DMS153 treated with DMSO at 0.1 percent for 48 hours (cell line): Measurements from ENCODE around the gene FER.
"Not testable (repeated sequence)": the region's sequence is repeated elsewhere in the genome, so short reads cannot be mapped to it uniquely, and the experiment has no call there.

Experiments
- DNase-seq: peaks from one replicate; lab custom pipeline; 2025; ENCODE audit not compliant: unreplicated experiment; lab: John Stamatoyannopoulos, UW

Gene FER

DNA sequence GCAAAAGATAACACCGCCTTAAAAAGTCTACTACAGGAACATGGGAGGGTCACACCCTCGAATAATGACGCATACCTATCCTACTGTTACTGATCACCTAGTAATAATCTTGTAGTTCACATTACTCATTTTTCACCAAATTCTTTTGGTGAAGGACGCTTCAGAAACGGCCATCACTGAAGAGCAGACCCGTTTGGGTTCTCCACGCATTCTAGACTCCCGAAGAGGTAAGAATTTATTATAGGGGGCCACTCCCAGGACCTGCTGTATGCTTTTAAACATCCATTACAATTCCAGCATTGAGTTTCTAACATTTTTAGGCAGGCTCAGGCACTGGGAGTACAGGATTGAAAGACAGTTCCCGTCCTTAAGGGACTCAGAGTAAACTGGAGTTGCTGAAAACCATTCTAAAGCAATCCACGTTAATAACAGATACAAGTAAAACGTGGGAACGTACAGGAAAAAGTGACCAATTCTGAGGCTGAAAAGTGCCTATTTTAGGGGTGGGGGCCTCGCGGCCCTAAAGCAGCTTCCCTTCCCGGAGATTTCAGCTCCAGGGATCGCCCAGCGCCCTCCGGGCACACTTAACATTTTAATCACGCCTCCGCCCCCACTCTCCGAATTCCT is at the start of gene FER:
TSS of gene FER (plus strand) at position 124 of the 627 bp plus-strand sequence. CDS start 50,286 bp downstream, outside the sequence.
- DNase-seq: no peak

DNA sequence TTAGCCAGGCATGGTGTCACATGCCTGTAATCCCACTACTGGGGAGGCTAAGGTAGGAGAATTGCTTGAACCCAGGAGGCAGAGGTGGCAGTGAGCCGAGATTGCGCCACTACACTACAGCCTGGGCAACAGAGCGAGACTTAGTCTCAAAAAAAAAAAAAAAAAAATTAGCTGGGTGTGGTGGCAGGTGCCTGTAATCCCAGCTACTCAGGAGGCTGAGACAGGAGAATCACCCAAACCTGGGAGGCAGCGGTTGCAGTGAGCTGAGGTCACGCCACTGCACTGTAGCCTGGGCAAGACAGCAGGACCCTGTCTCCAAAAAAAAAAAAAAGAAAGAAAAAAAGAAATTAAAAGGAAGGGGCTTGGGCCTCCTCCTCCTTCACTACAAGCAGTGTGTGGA is 47.3 kb upstream of the FER start:
- DNase-seq: not testable (repeated sequence)

DNA sequence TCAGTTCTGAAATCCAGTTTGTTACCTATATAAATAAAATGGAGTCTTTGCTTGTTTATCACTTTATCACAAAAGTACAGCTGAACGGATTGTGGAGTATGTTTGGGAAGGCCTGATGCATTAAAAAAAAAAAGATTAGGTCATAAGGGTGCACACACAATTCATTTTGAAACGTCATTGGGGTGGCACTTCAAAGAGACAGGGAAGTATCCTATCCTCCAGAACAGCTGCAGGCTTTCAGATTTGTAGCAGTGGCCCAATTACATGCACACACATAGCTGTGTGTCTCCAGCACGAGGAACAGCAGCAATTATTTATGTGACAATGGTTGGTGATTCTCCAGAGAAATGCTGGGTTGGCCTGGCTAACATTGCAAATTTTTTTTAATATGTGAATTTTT is 46.8 kb upstream of the FER start:
- peak; percentile 6 for DNase-seq

DNA sequence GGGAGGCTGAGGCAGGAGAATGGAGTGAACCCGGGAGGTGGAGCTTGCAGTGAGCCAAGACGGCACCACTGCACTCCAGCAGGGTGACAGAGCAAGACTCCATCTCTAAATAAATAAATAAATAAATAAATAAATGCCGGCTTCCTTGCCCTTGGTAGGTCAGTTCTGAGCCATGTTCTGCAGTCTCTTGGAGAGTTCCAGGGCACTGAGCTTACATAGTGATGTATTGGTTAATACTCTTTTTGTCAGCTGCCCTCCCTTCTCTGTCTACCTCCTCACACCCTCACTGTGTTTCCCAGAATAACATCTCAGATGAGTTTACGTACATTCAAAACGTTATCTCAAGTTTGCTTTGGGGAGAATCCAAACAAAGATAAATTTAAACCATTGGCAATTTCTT is 45.2 kb upstream of the FER start:
- no peak for DNase-seq

DNA sequence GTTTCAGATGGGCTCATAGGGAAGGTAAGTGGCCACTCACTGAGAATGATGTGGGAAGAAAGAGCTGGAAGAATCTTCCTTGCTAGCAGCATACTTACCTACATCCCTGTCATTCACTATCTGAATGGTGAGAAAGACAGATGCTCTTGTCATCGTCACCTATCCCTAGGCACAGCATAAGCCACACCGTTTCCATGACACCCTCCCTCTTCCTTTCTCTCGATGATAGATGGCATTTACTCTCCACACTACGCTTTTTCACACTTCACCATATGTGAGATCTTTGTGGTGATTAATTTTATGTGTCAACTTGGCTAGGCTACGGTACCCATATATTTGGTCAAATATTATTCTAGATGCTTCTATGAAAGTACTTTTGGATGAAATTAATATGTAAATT is 44.4 kb upstream of the FER start:
- DNase-seq: no peak

DNA sequence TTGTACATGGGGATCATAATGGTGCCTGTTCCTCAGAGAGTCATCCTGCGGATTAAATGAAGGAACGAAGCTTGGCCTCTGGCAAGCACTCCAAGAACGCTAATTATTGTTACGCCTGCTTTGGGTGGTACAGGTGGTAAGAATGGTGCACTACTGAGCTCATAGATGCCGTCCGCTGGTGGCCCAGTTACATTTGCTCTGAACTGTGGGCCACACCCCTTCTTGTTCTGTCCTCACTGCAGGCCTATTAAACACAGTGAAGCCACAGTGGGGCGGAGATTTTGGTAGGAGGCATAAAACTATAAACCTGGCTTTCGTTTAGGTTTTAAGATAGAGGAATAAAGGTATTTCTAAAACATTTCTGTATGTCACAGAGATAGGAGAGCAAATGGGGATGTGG is 40.6 kb upstream of the FER start:
- DNase-seq: no peak

DNA sequence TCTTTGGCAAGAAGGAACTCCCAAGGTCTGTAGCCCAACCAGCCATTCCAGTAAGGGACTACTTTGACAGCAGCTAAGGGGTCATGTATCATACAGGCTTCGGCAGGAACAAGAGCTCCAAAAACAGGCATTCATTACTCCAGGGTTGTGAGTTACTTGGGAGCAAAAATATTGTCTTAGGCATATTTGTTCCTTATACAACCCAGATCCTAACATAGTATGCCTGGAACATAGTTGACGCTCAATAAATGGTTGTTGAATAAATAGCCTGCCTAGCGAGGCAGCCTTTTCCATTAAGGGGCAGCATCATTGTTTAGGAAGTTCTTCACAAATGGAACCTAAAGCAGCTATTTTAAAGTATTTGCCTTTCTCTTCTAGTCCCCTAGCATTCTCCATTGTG is 35.8 kb upstream of the FER start:
- DNase-seq: no peak

DNA sequence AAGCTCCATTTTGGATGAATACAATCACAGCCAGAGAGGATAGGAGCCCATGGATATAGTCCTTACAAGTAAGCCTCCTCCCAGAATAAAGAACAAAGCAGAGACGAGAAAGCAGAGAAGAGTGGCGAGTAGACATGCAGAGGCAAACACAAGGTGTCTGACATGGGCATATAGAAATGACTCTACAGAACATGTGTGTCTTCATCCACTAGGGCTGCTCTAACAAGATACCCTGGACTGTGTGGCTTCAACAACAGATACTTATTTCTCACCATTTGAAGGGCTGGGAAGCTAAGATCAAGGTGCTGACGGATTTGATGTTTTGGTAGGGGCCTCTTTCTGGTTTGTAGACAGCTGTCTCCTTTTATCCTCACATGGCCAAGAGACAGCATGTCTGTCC is 32.3 kb upstream of the FER start:
- no peak for DNase-seq

DNA sequence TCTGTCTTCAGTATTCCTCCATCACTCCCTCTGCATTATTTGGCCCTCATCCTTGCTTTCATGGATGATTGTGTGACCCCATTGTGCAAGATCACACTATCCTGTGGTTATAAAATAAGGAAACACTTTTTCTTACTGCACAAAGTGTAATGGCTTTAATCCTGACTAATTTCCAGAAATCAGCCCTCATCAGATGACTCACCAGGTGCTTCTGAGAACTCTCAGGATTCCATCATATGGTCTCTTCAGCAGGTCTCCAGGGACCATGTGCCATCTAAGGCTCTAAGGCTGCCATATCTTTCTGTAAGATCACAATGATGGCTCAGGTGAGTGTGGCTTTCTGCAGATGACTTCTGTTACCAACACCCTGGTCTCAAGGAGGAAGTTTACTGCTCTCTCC is 27.3 kb upstream of the FER start:
- no peak for DNase-seq

DNA sequence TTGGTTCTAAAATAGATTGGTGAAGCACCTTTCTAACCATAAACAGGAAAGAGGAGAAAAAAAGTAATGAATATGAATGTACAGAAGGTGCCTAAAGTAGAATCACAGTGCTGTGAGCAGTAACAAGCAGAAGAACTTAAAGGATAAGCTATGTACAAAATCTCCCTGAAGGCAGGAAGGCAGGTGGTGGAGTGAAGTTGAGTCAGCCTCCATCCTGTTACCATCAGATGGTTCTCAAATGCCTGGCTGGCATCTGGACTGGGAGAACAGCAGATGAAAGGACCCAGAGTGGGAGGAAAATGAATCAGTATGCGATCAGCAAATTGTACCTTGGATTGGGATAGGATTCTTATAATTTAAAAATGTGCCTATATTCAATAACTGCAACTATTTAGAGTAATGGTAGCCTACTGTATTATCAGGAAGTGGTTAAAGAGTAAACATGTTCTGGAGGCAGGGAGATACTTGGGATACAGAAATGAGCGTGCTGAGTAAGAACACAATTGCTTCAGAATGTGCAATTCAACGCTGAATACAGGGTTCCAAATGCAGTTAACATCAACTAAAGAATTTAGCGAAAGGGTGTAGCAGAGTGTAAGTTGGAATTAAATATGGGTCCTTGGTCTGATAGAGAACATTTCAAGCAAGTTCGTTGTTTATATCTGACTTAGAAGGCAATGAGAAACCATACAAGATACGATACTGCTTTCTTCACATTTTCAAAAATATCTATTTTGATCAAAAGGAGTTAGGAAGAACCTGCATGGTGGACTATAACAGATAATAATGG is 21.1 kb upstream of the FER start:
- DNase-seq: no peak

DNA sequence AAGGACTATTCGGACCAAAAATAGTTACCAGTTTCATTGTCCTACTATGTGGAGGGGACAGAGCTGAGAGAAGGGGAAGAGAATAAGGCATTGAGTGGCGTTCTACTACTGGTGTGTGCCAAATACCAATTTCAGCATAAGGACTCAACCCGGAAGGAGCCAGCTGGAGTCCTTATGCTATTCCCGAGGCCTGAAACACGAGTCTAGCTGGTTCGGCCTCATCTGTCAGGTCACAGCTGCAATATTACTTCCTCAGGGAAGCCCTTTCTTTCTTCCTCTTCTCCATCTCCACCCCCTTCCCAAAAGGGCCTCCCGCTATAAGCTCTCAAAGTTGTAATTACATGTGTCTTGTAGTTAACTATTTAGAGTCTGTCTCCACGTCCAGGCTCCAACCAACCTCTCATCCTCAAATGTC is 20.5 kb upstream of the FER start:
- peak; percentile 15 for DNase-seq

DNA sequence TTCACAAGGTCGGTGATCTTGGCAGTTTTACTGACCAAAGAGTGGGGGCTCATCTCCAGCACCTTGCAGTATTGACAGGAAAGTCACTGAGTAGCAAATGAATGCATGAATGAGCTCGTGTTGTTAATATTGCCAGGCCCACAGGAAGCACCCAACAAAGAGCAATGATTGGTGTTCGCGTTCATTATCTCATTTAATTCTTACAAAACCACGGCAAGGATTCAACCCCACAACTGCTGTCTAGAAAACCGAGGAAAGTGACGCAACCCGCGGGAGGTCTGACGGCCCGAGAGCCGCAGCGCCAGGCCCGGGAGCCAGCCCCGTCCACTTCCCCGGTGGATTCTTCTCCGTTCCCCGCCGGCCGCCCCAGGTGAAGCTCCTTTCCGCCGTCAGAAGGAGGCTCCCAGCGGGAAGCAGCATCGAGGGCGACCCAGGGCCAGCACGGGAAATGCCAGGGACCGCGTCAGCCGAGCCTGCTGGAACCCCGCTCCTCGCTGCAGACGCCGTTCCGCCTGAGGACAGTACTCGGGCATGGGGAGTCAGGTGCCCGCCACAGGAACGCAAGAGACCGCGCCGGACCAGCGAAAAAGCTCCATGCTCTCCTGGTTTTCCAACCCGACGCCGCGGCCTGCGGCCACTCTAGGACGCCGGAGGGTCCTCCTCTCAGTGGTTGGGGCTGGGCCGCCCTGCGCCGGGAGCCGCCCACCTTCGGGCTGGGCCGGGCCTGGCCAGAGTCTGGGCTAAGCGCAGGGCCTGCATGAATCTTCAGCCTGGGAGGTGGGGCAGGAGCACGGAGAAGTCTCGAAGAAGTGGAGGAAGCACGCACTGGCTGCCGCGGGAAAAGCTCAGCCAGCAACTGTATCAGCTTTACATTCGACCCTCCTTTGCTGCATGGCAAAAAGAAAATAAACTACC is 19.8 kb upstream of the FER start:
- DNase-seq: peak; percentile 26

DNA sequence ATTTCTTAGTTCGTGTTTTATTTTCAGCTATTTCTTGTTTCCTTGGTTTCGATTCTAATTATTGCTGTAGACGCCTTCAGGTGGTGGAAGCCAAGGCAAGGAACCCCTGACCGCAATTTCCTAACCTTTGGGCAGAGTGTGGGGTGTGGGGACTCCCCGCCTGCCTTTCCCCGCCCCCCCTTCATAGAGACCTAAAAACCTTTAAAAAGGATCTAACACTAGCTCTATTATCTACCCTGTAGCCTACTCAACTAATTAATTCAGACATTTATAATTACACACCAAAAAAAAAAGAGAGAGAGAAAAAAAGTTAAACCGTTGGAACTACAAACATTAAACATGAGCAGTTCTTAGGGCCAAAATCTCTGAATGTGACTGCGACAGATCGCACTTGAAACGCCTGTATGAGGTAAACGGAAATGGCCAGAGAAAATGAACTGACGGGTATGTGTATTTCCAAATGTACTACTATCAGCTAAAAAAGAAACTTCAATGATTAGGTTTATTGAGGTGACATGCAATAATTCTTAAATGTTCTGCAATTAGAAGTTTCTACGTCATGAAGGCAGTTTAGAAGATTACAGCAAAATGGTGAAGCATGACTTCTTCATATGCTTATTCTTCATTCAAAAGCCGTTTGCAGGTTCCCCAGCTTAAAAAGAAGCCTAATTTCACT is 19.0 kb upstream of the FER start:
- DNase-seq: peak; percentile 1

DNA sequence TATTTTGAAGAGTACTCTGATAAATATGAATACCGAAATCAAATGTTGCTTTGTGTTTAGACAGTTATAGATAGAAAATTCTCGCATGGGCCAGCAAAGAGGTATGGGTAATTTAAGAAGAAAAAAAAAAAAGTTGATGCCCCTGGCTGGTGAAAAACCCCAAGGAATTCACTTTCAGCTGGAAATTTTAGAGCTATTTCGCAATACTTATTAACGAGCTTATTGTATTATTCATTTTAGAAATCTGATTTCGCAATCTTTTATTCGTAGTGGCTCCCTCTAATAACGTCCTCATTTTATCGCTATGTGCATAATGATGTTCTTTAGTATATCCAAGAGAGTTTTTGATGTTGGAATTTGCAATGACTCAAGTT is 18.5 kb upstream of the FER start:
- no peak for DNase-seq

DNA sequence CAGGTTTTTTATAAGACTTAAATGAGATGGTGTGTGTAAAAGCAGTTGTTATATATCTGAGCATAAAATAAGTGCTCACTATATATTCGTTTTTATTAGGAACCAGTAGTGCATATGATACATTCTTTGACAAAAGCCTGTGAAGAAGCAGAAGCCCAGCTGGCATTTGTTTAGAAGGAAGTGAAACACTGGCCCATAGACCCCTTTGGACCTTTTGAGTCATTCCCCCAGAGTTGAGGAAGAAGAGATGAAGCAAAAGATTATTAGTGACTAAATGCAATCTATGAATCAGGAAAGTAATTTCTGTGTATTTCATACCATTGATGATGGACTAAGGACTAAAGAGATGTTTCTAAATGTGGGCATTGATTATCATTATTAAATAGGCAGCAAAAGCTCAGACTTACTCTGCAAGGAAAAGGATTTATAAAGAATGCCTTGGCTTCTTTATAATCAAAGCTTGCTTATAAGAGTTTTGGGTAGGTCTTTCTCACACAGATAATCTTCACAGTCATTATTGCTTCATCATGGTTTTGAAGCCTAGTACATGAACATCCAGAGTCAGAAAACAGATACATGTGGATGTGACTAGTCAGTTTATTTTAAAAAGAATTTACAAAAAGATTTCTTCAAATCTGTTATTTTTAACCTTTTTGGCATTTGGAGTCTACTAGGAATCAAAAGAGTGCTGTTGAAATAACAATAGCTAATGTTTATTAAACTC is 16.9 kb upstream of the FER start:
- DNase-seq: no peak

DNA sequence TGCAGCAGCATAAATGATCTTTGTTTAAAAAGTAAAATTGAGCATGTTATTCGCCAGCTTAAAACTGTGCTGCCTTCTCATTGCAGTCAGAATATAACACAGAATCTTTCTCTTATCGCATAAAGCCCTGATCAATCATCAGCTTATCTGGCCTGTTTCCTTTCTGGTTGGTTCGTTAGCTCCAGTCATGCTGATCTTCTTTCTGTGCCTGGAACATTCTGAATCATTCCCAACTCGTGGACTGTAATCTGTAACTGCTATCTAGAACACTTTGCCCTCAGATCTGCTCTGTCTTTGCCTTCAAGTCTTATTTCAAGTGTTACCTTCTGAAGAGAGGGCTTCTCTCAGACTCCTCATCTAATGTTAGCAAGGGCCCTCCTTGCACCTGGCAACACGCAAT is 11.9 kb upstream of the FER start:
- DNase-seq: no peak

DNA sequence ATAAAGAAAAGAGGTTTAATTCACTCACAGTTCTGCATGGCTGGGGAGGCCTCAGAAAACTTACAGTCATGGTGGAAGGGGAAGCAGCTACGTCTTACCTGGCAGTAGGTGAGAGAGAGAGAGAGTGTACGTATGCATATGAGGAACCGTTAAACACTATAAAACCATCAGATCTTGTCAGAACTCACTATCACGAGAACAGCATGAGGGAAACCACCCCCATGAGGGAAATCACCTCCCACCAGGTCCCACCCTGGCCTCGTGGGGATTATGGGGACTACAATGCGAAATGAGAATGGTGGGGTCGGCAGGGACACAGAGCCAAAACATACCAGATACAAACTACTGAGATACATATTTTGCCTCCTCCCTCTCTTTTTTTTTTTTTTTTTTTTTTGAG is 10.8 kb upstream of the FER start:
- no peak for DNase-seq

DNA sequence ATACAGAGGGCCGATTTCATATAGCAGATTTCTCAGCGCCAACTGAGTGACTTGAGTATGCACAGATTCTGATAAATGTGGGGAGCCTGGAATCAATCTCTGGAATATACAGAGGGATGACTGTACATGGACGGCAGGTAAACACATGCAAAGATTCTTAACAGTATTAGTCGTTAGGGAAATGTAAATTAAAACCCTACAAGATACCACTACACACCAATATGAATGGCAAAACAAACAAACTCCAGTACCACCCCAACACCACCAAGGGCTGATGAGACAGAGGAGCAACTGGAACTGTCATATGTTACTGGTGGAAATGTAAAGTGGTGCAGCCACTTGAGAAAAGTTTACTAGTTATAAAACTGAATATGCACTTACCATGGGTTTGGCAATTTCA is 8.3 kb upstream of the FER start:
- no peak for DNase-seq

DNA sequence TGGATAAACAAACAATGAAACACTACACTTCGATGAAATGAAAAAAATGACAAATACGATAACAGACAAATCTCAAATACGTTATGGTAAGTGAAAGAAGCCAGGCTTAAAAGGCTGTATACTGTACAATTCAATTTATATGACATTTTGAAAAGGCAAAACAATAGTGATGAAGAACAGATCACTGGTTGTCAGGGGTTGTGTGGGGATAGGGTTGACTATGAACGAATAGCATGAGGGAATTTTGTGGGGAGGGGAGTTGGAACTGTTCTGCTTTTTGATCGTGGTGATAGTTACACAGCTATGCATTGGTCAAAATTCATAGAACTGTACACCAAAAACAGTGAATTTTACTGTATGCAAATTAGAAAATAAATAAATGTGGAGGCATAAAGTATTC is 7.8 kb upstream of the FER start:
- DNase-seq: no peak

DNA sequence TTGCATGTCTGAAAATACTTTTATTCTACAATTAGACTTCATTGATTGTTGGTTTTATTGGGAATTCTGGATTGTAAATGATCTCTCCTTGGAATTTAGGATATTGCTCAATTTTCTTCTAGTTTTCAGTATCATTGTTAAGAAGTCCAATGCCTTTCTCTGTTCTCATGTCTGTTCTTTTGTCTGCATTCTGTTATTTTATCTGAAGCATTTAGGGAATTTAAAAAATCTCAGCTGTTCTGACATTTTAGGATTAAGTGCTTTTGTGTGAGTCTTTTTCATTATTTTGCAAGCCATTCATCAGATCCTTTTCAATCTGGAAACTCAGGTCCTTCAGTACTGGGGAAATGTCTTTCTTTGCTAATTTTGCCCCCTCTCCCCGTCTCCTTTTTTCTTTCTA is 4.4 kb upstream of the FER start:
- DNase-seq: no peak

DNA sequence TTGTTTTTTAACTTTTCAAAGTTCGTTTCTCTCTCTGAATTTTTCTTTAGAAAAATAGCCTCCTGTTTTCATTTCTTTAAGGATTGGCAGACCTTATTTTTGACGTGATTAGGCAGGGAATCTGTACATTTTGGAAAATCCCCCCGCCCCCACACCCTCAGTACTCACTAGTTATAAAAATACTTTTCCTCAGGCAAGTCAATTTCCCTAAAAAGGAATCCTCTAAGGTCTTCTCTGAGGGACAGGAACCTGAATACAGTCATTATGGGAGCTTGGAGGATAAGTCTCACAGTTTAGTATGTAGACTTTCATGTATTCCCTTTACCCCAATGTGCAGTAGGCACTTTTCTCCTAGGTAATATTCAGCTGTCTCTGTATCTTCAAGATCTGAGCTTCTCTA is 3.9 kb upstream of the FER start:
- no peak for DNase-seq
